ENCODE measurements around the gene FUNDC1.

FUNDC1 gene

DNA sequence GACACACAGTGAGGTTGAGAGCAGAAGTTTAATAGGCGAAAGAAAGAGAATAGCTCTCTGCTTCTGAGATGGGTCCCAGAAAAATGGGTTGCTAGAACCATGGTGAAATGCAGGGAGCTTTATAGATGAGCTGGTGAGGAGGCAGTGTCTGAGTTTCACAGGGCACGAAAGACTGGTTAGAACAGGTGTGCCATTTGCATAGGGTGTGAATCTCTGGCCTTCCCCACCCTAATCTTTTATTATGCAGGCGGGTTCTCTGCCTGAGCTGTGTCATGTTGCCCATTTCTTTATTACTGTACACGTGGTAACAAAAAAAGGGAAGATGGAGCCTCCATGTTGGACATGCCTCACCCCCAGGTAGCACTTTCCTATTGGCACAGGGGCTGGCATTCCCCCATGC is 39.1 kb downstream of the FUNDC1 start:
- no peak for DNase-seq (ENCODE audit: low spot score)

DNA sequence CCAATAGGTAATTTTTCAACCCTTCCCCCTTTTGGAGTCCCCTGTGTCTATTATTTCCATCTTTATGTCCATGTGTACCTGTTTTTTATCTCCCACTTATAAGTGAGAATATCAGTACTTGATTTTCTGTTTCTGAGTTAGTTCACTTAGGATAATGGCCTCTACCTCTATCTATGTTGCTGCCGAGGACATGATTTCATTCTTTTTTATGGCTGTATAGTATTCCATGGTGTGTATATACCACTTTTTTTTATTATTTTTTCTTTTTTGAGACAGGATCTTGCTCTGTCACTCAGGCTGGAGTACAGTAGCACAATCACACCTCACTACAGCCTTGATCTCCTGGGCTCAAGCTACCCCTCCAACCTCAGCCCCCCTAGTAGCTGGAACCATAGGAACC is 47.6 kb downstream of the FUNDC1 start:
- TF ChIP-seq, protein P1, sequence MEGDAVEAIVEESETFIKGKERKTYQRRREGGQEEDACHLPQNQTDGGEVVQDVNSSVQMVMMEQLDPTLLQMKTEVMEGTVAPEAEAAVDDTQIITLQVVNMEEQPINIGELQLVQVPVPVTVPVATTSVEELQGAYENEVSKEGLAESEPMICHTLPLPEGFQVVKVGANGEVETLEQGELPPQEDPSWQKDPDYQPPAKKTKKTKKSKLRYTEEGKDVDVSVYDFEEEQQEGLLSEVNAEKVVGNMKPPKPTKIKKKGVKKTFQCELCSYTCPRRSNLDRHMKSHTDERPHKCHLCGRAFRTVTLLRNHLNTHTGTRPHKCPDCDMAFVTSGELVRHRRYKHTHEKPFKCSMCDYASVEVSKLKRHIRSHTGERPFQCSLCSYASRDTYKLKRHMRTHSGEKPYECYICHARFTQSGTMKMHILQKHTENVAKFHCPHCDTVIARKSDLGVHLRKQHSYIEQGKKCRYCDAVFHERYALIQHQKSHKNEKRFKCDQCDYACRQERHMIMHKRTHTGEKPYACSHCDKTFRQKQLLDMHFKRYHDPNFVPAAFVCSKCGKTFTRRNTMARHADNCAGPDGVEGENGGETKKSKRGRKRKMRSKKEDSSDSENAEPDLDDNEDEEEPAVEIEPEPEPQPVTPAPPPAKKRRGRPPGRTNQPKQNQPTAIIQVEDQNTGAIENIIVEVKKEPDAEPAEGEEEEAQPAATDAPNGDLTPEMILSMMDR (IDR thresholded peaks at IDR 0.05; ENCODE audit: extremely low read depth, missing control alignments): no peak
- no peak for DNase-seq (ENCODE audit: low spot score)

More for the DNA sequence above, 39.1 kb downstream of the FUNDC1 start:
- TF ChIP-seq, protein P1 (IDR thresholded peaks at IDR 0.05; ENCODE audit: extremely low read depth, missing control alignments): no peak

DNA sequence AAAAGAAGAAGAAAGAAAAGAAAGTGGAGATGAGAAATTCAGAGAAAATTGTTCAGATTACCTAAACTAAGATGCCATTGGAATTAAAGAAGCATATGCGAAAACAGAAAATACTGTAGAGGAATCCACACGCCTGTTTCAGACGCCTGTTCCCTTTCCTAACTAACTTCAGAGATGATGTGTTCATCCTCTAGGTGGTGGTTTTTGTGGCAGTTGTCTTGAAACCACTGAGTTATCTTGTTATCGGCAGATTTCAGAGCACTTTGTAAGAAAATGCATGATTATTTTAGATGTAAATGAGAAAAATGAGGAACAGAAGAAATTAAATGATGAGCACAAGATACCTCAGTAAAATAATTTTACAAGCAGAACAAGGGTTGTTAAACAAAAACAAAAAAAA is 48.3 kb downstream of the FUNDC1 start:
- no peak for DNase-seq (ENCODE audit: low spot score)
- TF ChIP-seq, protein P1 (IDR thresholded peaks at IDR 0.05; ENCODE audit: extremely low read depth, missing control alignments): no peak

DNA sequence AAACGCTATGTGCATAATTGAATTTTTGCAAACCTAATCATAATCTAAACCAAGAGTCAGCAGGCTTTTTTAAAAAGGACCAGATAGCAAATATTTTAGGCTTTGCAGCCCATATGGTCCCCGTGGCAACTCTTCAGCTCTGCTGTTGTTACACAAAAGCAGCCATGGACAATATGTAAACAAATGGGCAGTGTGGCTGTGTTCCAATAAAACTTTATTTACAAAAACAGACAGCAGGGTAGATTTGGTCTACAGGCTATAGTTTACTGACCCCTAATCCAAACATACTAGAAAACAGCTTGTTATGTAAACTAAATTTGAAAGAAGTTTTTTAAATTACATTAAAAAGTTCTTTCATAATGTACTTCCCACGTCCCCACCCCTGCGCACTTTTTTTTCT is 53.1 kb downstream of the FUNDC1 start:
- TF ChIP-seq, protein P1 (IDR thresholded peaks at IDR 0.05; ENCODE audit: extremely low read depth, missing control alignments): no peak
- DNase-seq (ENCODE audit: low spot score): no peak

DNA sequence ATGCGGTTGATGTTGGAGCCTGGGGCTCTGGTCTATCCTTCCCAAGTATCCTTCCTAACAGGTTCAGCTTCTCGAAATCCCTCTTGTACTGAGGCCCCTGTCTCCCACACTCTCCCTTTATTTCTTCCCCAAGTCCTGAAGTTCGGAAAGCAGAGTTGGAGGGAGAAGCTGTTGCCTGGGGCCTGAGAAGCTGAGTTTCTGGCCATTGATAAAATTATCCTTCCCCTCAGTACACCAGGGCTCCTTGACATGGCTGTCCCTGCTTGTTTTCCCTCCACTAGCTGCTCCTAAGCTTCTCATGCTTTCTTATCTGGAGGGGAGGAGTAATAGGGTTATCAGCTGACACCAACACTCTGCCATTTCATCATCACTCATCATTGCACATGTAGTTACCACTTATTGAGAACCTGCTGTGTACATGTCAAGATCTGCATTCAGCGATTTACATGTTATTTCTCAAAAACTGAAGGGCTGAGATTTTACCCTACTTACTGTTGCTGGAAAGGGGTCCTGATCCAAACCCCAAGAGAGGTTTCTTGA is 58.0 kb downstream of the FUNDC1 start:
- DNase-seq (ENCODE audit: low spot score): no peak
- TF ChIP-seq, protein P1 (IDR thresholded peaks at IDR 0.05; ENCODE audit: extremely low read depth, missing control alignments): no peak

DNA sequence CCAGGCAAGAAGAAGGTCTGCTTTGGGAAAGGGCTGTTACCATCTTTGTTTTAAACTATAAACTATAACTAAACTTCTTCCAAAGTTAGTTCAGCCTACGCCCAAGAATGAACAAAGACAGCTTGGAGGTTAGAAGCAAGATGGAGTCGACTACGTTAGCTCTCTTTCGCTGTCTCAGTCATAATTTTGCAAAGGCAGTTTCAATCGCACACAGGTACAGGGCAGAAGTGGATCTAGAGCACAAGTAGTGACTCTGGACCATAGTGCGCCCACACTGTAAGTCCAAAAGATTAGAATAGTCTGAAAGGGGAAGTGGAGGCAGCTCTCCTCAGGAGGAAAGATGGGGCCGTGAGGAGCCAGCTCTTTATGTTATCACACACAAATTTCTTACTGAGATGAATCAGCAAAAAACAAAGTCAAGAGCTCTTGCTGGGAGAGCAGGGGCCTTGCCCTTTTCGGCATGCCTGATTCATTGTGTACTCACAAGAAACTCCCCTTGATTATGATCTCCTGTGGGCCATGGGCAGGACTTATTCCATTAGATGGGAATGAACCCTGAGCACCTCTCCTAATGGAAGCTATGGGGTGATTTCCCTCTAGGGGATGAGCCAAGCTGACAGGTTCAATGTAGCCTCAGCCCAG is 58.6 kb downstream of the FUNDC1 start:
- no peak for DNase-seq (ENCODE audit: low spot score)
- TF ChIP-seq, protein P1 (IDR thresholded peaks at IDR 0.05; ENCODE audit: extremely low read depth, missing control alignments): no peak

DNA sequence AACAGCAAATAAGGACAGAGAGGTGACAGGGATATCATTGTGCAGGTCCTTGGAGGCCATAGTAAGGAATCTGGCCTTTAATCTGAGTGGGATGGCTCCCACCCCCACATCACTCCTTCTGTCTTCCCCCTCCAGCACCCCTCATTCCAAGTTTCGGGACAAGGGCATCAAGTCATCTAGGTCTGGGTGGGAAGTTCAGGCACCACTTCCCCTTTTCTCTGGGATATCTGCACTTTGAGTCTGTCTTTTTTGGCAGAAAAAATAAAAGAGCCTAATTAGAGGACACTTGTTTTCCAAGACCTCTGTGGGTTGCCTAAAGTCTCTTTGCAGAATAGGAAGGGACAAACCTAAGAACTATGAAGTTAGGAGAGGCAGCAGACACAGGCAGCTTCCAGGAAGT is 60.1 kb downstream of the FUNDC1 start:
- TF ChIP-seq, protein P1 (IDR thresholded peaks at IDR 0.05; ENCODE audit: extremely low read depth, missing control alignments): no peak
- no peak for DNase-seq (ENCODE audit: low spot score)

Data from GM20000 (cell line).